GM21367 (cell line): Measurements from ENCODE around the gene TDRD15.
"Not testable (repeated sequence)": the region's sequence is repeated elsewhere in the genome, so short reads cannot be mapped to it uniquely, and the experiment has no call there.

Experiments used
- ATAC-seq: cut with Tn5 transposase; IDR thresholded peaks from one replicate; pipeline ENCODE4 v1.9.1; 2021; ENCODE audit not compliant: unreplicated experiment

Gene TDRD15

GRCh38 chr2:21142149-21142548, 18.4 kb downstream of the TDRD15 start:
- no peak for ATAC-seq

- no peak for ATAC-seq
These were observed 22.9 kb downstream of the TDRD15 start for GRCh38 chr2:21146638-21147037.

DNA sequence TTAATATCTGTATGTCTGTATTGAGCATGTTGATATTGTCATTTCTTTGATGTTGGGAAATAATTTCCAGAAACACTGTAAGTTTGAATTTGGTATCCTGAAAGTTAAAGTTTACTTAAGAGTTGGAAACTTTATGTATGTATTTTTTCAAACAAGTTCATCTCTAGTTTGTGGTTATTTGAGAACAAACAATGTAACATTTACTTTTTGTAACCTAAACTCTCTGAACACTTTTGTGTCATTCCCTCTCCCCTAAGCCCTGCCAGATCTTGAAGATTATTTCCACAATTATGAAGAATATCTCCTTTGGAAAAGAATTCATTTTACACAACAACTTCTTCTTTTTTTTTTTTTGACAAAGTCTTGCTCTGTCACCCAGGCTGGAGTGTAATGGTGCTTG, 24.9 kb downstream of the TDRD15 start:
- no peak for ATAC-seq

- ATAC-seq = not testable (repeated sequence)
These were observed 27.5 kb downstream of the TDRD15 start for GRCh38 chr2:21151234-21151633.

GRCh38 chr2:21155365-21156136, 31.8 kb downstream of the TDRD15 start:
- no peak for ATAC-seq

- ATAC-seq = no peak
These were observed 37.4 kb downstream of the TDRD15 start for GRCh38 chr2:21161122-21161521.

GRCh38 chr2:21161832-21162614, 38.3 kb downstream of the TDRD15 start:
- ATAC-seq = no peak

- no peak for ATAC-seq
These were observed 38.8 kb downstream of the TDRD15 start for GRCh38 chr2:21162615-21162878.

DNA sequence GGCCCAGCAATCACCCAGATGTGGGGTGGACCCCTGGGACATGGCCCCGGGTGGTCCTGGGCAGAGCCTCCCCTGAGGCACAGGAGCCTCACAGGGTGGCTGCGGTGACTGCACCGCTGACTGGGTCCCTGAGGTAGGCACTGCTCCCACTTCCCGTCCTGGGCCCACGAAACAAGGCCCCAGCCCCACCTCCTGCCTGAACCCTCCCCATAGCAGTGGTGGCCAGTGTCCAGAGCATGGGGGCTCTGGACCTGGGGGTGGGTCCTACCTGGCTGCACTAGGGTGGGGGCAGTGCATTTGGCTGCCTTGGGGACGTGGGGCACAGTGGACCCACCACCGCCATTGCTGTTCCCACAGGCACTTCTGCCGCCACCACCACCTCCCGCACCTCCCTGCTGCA, 39.4 kb downstream of the TDRD15 start:
- no peak for ATAC-seq

GRCh38 chr2:21165350-21165749, 41.6 kb downstream of the TDRD15 start:
- ATAC-seq = no peak

DNA sequence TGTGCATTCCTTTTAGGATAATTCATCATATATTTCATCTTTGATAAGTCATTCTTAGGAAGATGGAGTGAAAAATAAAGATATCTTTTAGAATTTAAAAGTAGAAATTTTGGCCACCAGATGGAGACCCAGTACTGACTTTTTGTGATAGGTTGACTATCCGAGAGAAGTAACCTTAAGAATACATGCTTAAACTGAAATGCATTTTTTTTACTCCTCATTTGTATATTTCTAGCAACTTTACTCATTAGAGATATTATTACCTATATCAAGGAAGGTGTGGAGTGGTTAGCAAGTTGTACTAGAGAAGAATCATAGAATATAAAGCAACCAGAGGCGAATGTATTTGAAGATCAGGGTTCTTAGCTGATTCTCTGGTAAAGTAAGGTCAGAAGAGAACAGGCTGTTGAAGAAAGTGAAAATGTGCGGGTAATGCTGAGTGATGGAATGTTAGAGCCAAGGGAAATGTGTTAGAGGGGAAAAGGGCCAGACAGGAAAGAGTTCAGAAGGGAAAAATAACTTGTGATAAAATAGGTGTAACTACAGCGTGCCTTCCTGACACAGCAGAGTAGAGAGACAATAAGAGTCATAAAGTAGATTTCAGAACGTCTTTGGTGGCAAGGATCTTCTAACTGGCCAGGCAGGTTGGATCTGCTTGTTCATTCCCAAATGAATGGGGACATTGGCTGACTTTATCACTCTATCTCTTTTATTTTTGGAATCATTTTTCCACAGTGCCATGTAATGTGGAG, 52.3 kb downstream of the TDRD15 start:
- ATAC-seq = no peak

DNA sequence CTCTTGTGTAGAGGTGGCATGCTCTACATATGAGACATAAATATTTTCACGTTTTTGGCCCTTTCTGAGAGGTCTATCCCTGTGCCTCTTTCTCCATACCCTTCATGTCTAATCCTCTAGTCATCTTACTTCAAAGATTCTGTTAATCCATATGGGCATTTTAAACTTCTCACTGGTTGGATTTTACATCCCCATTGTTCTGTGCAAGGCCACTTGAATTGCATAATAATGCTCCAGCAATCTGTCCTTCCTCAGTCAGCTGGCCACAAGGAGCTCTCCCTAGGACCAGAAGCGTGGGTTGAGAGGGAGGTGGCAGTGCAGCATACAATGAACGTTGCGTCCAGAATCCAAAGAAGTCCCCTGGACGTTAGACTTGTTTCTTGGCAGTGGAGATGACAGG, 58.2 kb downstream of the TDRD15 start:
- no peak for ATAC-seq

DNA sequence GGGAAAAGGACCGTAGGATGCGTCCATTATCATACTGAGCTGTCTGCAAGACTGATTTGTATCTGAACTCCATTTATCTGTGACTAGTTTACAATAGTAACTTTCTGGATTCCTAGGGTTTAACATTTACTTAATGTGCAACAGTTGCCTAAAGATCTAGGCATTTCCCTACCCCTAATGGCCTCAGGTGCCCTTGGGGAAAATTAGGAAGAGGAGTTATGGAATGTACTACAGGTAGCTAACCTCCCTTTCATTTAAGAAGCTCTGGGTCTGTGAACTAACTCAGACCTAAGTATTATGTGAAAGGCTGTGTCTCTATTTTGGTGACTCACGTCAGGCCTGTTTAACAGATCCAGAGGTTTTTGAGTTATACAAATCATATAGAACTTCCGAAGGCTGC, 59.5 kb downstream of the TDRD15 start:
- ATAC-seq = no peak

DNA sequence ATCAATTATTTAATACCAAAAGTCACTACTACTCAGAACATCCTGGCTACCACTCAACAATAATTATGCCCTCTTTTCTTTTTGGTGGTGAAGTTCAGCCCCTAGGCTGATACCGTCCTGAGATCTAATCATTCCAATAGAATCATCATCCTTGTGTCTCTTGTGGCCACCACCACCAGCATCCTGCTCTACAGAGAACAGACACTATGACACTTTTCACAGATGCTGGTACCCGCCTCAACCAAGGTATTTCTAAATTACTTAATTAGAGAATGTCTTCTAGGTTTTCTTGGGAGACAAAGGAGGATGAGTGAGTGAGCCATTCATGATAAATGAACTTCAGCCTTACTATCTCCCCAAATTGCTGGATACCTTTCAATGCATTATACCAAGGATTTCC, 60.0 kb downstream of the TDRD15 start:
- ATAC-seq = no peak

- ATAC-seq = no peak
These were observed 67.8 kb downstream of the TDRD15 start for GRCh38 chr2:21191535-21191934.
